Liver (tissue), 9 donors: ENCODE results near the gene DNTTIP2. TPM values are rescaled to one million over a fixed set of nuclear protein-coding genes. Genes with fewer than 3 reads are reported as not detected.

Experiments
- DNase-seq: peaks from one replicate; pipeline ENCODE4 v3.0.0-alpha.2; 2017; ENCODE audit warnings: low spot score
- H3K27ac ChIP-seq, 2 donors: one replicate each; pipeline ENCODE4 v1.7.0; 2013; ENCODE audit warnings: inconsistent platforms in 2 of 2, low read length in 2 of 2, control low read depth in 1 of 2, low read depth in 1 of 2, mild to moderate bottlenecking in 1 of 2
- H3K27me3 ChIP-seq, 4 donors: one replicate each; pipeline versions ENCODE4 v1.6.1 to v1.7.0; 2013; ENCODE audit warnings: low read length in 3 of 4, inconsistent platforms in 1 of 4, mild to moderate bottlenecking in 1 of 4, moderate library complexity in 1 of 4; ENCODE audit not compliant: control insufficient read depth in 4 of 4, insufficient read depth in 4 of 4
- H3K36me3 ChIP-seq, 4 donors: one replicate each; pipeline versions ENCODE4 v1.6.1 to v1.7.0; 2013; ENCODE audit warnings: low read length in 3 of 4, mild to moderate bottlenecking in 3 of 4, low read depth in 1 of 4, moderate library complexity in 1 of 4; ENCODE audit not compliant: control insufficient read depth in 4 of 4, insufficient read depth in 3 of 4
- H3K4me1 ChIP-seq, 4 donors: one replicate each; pipeline versions ENCODE4 v1.6.1 to v1.7.0; 2013; ENCODE audit warnings: low read length in 3 of 4, mild to moderate bottlenecking in 3 of 4, moderate library complexity in 1 of 4; ENCODE audit not compliant: control insufficient read depth in 4 of 4, insufficient read depth in 4 of 4
- H3K4me3 ChIP-seq, 3 donors: one replicate each; pipeline versions ENCODE4 v1.6.1 to v1.7.0; 2013; ENCODE audit warnings: low read length in 3 of 3, control low read depth in 1 of 3, low read depth in 1 of 3, mild to moderate bottlenecking in 1 of 3
- H3K9ac ChIP-seq, 2 donors: one replicate each; pipeline ENCODE4 v1.7.0; 2013; ENCODE audit warnings: low read length in 2 of 2, mild to moderate bottlenecking in 2 of 2, moderate library complexity in 2 of 2, control low read depth in 1 of 2, low read depth in 1 of 2
- H3K9me3 ChIP-seq, 4 donors: one replicate each; pipeline versions ENCODE4 v1.6.1 to v1.7.0; 2013; ENCODE audit warnings: low read length in 3 of 4; ENCODE audit not compliant: control insufficient read depth in 4 of 4
- CTCF ChIP-seq: fragments of 150-350 bp; IDR thresholded peaks from 2 replicates; pipeline ENCODE4 v1.5.1; 2017; ENCODE audit warnings: improper control_type of control experiment, low read depth, low read length; ENCODE audit not compliant: missing input control
- EGR1 ChIP-seq, 2 donors: IDR thresholded peaks; 2 replicates each; pipeline ENCODE4 v1.6.1; 2016 to 2018; ENCODE audit warnings: antibody characterized with exemption in 2 of 2, low read depth in 2 of 2
- FOXA2 ChIP-seq: IDR thresholded peaks from 2 replicates; pipeline ENCODE4 v1.6.1; 2016; ENCODE audit warnings: antibody characterized with exemption
- GABPA ChIP-seq, 2 donors: IDR thresholded peaks in 1 of 2; conservative IDR thresholded peaks in 1 of 2; 2 replicates each; pipeline ENCODE4 v1.6.1; 2016; ENCODE audit warnings: antibody characterized with exemption in 2 of 2, mild to moderate bottlenecking in 1 of 2, moderate library complexity in 1 of 2
- HNF4A ChIP-seq, 2 donors: conservative IDR thresholded peaks; 2 replicates each; pipeline ENCODE4 v1.6.1; 2016; ENCODE audit warnings: antibody characterized with exemption in 2 of 2, mild to moderate bottlenecking in 2 of 2
- JUND ChIP-seq, 2 donors: IDR thresholded peaks; 2 replicates each; pipeline ENCODE4 v1.6.1; 2016; ENCODE audit warnings: antibody characterized with exemption in 2 of 2
- NR2F2 ChIP-seq: IDR thresholded peaks from 2 replicates; pipeline ENCODE4 v1.6.1; 2016; ENCODE audit warnings: antibody characterized with exemption
- RAD21 ChIP-seq, 2 donors: IDR thresholded peaks; 2 replicates each; pipeline ENCODE4 v1.6.1; 2016; ENCODE audit warnings: antibody characterized with exemption in 2 of 2, mild to moderate bottlenecking in 2 of 2
- REST ChIP-seq: IDR thresholded peaks from 2 replicates; pipeline ENCODE4 v1.6.1; 2016; ENCODE audit warnings: antibody characterized with exemption, mild to moderate bottlenecking
- RXRA ChIP-seq, 2 donors: IDR thresholded peaks; 2 replicates each; pipeline ENCODE4 v1.6.1; 2017 to 2018; ENCODE audit warnings: antibody characterized with exemption in 2 of 2, mild to moderate bottlenecking in 1 of 2
- SP1 ChIP-seq: IDR thresholded peaks from 2 replicates; pipeline ENCODE4 v1.6.1; 2018; ENCODE audit warnings: antibody characterized with exemption, mild to moderate bottlenecking
- TAF1 ChIP-seq: conservative IDR thresholded peaks from 2 replicates; pipeline ENCODE4 v1.6.1; 2016; ENCODE audit warnings: antibody characterized with exemption, mild to moderate bottlenecking
- YY1 ChIP-seq: IDR thresholded peaks from 2 replicates; pipeline ENCODE4 v1.6.1; 2016; ENCODE audit warnings: antibody characterized with exemption, mild to moderate bottlenecking
- WGBS: extraction: QIAGEN DNeasy Blood & Tissue Kit; methylation state at CpG from one replicate; pipeline ENCODE4 v1.1.7; 2013; 5-methylcytosine and 5-hydroxymethylcytosine counted together
- polyA plus RNA-seq, 2 donors: library from polyadenylated mRNA; stranded (reverse) in 1 of 2; unstranded in 1 of 2; fragments of 200-250 nt in 1 of 2; fragments of >200 nt in 1 of 2; fragmentation: Nextera tagmentation in 1 of 2; extraction: Ambion mirVana in 1 of 2; gene quantifications; one replicate each; pipeline versions ENCODE4 v1.2.1 to v1.2.3, GENCODE V29; 2013 to 2015
- total RNA-seq, 2 donors: library from RNA; depleted of rRNA; stranded (reverse); fragments of >200 nt; gene quantifications; one replicate each; pipeline ENCODE4 v1.2.3, GENCODE V29; 2014
- TF ChIP-seq, protein P1 (sequence below): IDR thresholded peaks from 2 replicates; pipeline ENCODE4 v1.6.1; 2016; ENCODE audit warnings: antibody characterized with exemption
- donor health status: healthy.
- donor health status: healthy.
- donor health status: healthy.
- donor health status: healthy.
- donor health status: healthy.

The DNTTIP2 gene
- total and polyA plus RNA-seq, 4 donors, result 10.9 to 19.7 (median 13.4) TPM

DNA sequence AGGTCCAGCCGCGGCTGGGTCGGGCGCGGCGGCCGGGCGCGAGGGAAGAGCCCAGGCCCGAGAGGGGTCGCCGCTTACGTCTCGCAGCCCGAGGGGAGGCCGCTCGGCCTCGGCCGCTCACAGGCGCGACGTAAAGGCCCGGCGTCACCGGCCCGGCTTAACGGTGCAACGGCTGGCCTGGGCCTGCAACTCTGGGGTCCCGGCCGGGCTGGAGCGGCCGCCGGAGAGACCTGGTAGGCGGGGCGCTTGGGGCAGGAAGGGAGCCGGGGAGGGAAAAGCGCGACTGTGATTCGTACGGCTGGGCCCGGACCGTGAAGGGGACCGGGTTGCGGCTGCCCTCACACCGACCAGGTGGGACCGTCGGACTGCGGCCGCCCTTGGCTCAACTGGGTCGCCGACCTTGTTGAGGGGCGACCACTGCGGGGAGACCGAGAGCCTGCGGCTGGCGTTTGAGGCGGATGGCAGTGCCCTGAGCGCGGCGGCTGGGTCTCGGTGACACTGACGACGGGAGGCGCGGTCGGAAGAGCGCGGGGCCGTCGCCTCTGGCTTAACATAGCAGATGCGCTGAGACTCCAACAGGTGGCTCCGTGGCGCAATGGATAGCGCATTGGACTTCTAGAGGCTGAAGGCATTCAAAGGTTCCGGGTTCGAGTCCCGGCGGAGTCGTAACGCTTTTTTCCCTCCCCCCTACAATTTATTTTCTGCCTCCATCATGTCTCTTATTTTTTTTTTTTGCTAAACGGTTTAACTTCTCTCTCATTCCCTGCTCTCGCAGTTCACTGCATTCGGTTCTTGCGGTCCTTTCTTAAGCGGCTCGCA, 31.8 kb downstream of the DNTTIP2 start (continued):
- TF ChIP-seq RAD21 (IDR thresholded peaks at IDR 0.05) (no peak), CTCF (no peak)

GRCh38 chr1:93846206-93846991, 32.6 kb downstream of the DNTTIP2 start:
- Histone ChIP-seq H3K36me3 (no peaks in the 10 kb centered on the region), H3K27me3 (no peaks in the 10 kb centered on the region), H3K27ac (peak overlapping the region; percentile 91 to 97), H3K4me1 (peaks cover 0 to 20% (median 7%) of the 10 kb centered on the region in 4 donors), H3K9ac (peak overlapping the region; percentile 85 to 93), H3K4me3 (peak overlapping the region; percentile 63 to 86 (median 71)), H3K9me3 (peaks cover 0 to 2% (median 0%) of the 10 kb centered on the region in 4 donors)
- DNase-seq, result peak; percentile 83
- TF ChIP-seq JUND (IDR thresholded peaks at IDR 0.05) (no peak), HNF4A (conservative IDR thresholded peaks at IDR 0.05) (no peak), RAD21 (IDR thresholded peaks at IDR 0.05) (peak in 1 of 2 donors; percentile 38), FOXA2 (no peak), CTCF (peak; percentile 31), TAF1 (no peak), REST (peak; percentile 30), YY1 (peak; percentile 57), GABPA (IDR thresholded peaks at IDR 0.05 in 1 of 2, conservative IDR thresholded peaks at IDR 0.05 in 1 of 2) (no peak), RXRA (IDR thresholded peaks at IDR 0.05) (no peak), NR2F2 (no peak), EGR1 (IDR thresholded peaks at IDR 0.05; ENCODE audit: low read depth in 2 of 2) (peak; percentile 78 to 92), SP1 (peak; percentile 15)
- TF ChIP-seq, protein P1, sequence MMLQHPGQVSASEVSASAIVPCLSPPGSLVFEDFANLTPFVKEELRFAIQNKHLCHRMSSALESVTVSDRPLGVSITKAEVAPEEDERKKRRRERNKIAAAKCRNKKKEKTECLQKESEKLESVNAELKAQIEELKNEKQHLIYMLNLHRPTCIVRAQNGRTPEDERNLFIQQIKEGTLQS, result no peak
- under 1% methylated on average over 94 of the region's 94 CpGs for WGBS
